ENCODE measurements around the gene OR52E6.

DNA sequence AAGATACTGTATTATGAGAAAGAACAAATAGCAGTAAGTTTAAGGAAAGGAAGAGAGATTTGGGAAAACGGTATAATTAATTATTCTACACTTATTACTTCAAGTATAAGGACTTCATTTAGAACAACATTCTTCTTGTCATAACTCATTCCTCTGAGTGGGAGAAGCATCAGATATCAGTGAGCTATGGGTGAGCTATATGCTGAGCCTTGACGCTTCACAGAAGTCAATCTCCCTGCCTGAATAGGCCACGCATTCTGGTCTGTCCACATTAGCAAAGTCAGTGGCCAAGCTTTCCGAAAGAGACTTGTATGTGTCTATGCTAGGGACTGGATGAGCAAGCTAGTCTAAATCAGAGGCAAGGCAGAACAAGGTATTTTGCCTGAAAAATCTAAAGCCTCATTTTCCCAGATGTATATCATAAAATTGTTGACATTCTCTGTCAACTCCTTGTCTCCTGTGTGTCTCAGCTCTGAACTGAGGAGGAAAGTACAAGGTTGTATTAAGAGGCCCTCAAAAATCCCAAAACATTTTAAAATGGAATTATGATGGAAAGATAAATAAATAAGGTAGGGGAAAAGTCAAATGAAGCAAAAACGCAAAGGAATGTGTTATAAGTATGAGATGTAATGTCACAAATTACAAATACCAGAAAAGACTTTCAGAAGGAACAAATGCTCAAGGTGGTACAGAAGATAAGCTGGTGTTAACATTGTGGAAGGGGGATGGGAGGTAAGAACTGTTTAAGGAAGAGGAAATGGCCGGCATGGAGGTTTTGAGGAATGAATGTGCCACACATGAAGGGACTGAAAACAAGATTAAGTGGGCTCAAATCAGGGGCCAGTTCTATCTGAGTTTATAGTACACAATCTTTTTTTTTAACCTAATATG, 31.5 kb downstream of the OR52E6 start:
- TF ChIP-seq, protein P1, sequence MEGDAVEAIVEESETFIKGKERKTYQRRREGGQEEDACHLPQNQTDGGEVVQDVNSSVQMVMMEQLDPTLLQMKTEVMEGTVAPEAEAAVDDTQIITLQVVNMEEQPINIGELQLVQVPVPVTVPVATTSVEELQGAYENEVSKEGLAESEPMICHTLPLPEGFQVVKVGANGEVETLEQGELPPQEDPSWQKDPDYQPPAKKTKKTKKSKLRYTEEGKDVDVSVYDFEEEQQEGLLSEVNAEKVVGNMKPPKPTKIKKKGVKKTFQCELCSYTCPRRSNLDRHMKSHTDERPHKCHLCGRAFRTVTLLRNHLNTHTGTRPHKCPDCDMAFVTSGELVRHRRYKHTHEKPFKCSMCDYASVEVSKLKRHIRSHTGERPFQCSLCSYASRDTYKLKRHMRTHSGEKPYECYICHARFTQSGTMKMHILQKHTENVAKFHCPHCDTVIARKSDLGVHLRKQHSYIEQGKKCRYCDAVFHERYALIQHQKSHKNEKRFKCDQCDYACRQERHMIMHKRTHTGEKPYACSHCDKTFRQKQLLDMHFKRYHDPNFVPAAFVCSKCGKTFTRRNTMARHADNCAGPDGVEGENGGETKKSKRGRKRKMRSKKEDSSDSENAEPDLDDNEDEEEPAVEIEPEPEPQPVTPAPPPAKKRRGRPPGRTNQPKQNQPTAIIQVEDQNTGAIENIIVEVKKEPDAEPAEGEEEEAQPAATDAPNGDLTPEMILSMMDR (IDR thresholded peaks at IDR 0.05): no peak
- no peak for TF ChIP-seq POLR2A (IDR thresholded peaks at IDR 0.05)

Data from uterus (tissue), 2 donors.